GM12878 (cell line): ENCODE measurements around the gene DYSF. TPM values are rescaled to one million over a fixed set of nuclear protein-coding genes. Genes with fewer than 3 reads are reported as not detected.

Source experiments
- ATAC-seq: fragments of 200-7000 bp; cut with Tn5 transposase; 3 replicates; pipeline ENCODE4 v1.9.1; 2020; ENCODE audit warnings: mild to moderate bottlenecking, moderate library complexity
- BruUV-seq: library from RNA; stranded (reverse); fragments of 400-500 nt; replicated peaks from 2 replicates; lab custom pipeline; 2021; lab: Mats Ljungman, UMichigan
- CTCF ChIA-PET: fragments of 300-600 bp; sonication (Branson Sonifier 250); formaldehyde crosslinking; extraction: SDS; loops from one replicate; lab custom pipeline; 2021; ENCODE audit warnings: inconsistent platforms; lab: Yijun Ruan, JAX
- POLR2A ChIA-PET: fragments of 350-600 bp; formaldehyde crosslinking; extraction: SDS; loops from one replicate; lab custom pipeline; 2021; ENCODE audit warnings: inconsistent platforms; lab: Charles Lee
- RAD21 ChIA-PET: fragments of 300-600 bp; sonication (Branson Sonifier 250); formaldehyde crosslinking; loops from one replicate; lab custom pipeline; 2023; ENCODE audit warnings: antibody characterized with exemption; ENCODE audit not compliant: unreplicated experiment; lab: Charles Lee
- SMC1A ChIA-PET: fragments of 300-600 bp; sonication (Branson Sonifier 250); formaldehyde crosslinking; loops from one replicate; lab custom pipeline; 2023; ENCODE audit not compliant: unreplicated experiment, uncharacterized antibody; lab: Charles Lee
- DNase-seq: peaks from one replicate; pipeline ENCODE4 v3.0.0-alpha.2; 2011; ENCODE audit warnings: low read depth, low spot score
- FAIRE-seq: peaks from 3 replicates; lab custom pipeline; 2011; peaks lifted over from hg19 to GRCh38; lab: Jason Lieb, UNC
- H2AFZ ChIP-seq: 2 replicates; pipeline ENCODE4 v1.6.0; 2011; ENCODE audit warnings: low read depth, low read length, control low read depth; ENCODE audit not compliant: control insufficient read depth
- H3K27ac ChIP-seq: 2 replicates; pipeline ENCODE4 v1.5.1; 2011; ENCODE audit warnings: control low read depth; ENCODE audit not compliant: control insufficient read depth, insufficient read depth
- H3K27me3 ChIP-seq, 2 experiments: replicated peaks in 1 of 2; 2 replicates each; pipeline versions ENCODE4 v1.6.0 to v1.6.1; 2011; ENCODE audit warnings: low read length in 1 of 2; ENCODE audit not compliant: control insufficient read depth in 2 of 2, insufficient read depth in 2 of 2
- H3K36me3 ChIP-seq, 2 experiments: 2 replicates each; pipeline ENCODE4 v1.5.1; 2011; ENCODE audit warnings: low read length in 1 of 2; ENCODE audit not compliant: control insufficient read depth in 2 of 2, insufficient read depth in 2 of 2
- H3K4me1 ChIP-seq: 2 replicates; pipeline ENCODE4 v1.6.1; 2011; ENCODE audit warnings: mild to moderate bottlenecking, low read length, moderate library complexity, mixed read lengths; ENCODE audit not compliant: control insufficient read depth, insufficient read depth
- H3K4me2 ChIP-seq: 2 replicates; pipeline ENCODE4 v1.6.0; 2011; ENCODE audit warnings: control low read depth; ENCODE audit not compliant: control insufficient read depth, insufficient read depth
- H3K4me3 ChIP-seq: fragments of 200-600 bp; sonication (generic); 2 replicates; pipeline ENCODE4 v1.5.1; 2016
- H3K79me2 ChIP-seq: 2 replicates; pipeline ENCODE4 v1.6.0; 2011; ENCODE audit warnings: low read length; ENCODE audit not compliant: control insufficient read depth, insufficient read depth
- H3K9ac ChIP-seq: 2 replicates; pipeline ENCODE4 v1.8.0; 2011; ENCODE audit warnings: low read length, control low read depth, mixed read lengths; ENCODE audit not compliant: control insufficient read depth, insufficient read depth
- H3K9me3 ChIP-seq: replicated peaks from 3 replicates; pipeline ENCODE4 v1.5.1; 2011; ENCODE audit warnings: mild to moderate bottlenecking, low read length; ENCODE audit not compliant: control insufficient read depth, insufficient read depth
- H4K20me1 ChIP-seq: 2 replicates; pipeline ENCODE4 v1.6.0; 2011; ENCODE audit not compliant: control insufficient read depth, insufficient read depth
- JUND ChIP-seq: IDR thresholded peaks from 2 replicates; pipeline ENCODE4 v1.6.1; 2012; ENCODE audit warnings: low read depth, mild to moderate bottlenecking, low read length, improper control_type of control experiment, moderate library complexity
- KAT2A ChIP-seq: conservative IDR thresholded peaks from 2 replicates; pipeline ENCODE4 v1.6.1; 2011; ENCODE audit warnings: low read depth, low read length; ENCODE audit not compliant: control insufficient read depth
- MEF2B ChIP-seq: fragments of 450-650 bp; IDR thresholded peaks from 2 replicates; pipeline ENCODE4 v1.6.1; 2018; ENCODE audit warnings: mild to moderate bottlenecking, moderate library complexity; ENCODE audit not compliant: partially characterized antibody, poor library complexity, severe bottlenecking
- RAD51 ChIP-seq: fragments of 450-650 bp; IDR thresholded peaks from 2 replicates; pipeline ENCODE4 v1.6.1; 2016; ENCODE audit warnings: moderate library complexity, mild to moderate bottlenecking, inconsistent platforms
- SMAD5 ChIP-seq: IDR thresholded peaks from 2 replicates; pipeline ENCODE4 v1.6.1; 2016; ENCODE audit warnings: antibody characterized with exemption, low read depth
- TAF1 ChIP-seq: IDR thresholded peaks from 2 replicates; pipeline ENCODE4 v1.6.1; 2011; ENCODE audit warnings: mild to moderate bottlenecking, low read depth, low read length, borderline replicate concordance
- ZNF217 ChIP-seq: fragments of 450-650 bp; IDR thresholded peaks from 2 replicates; pipeline ENCODE4 v1.6.1; 2017; ENCODE audit warnings: antibody characterized with exemption, mild to moderate bottlenecking
- WGBS: methylation state at CpG from one replicate; pipeline ENCODE4 v1.1.6; 2016; ENCODE audit warnings: low lambda C conversion rate; ENCODE audit not compliant: insufficient replicate concordance, insufficient coverage; ENCODE audit errors: missing lambda C conversion rate; 5-methylcytosine and 5-hydroxymethylcytosine counted together
- in situ Hi-C: fragments of 300-500 bp; cut with MboI; formaldehyde crosslinking; loops from 9 replicates; pipeline ENCODE4 v1.14.3; 2018; ENCODE audit warnings: mixed read lengths
- intact Hi-C: fragments of 100-400 bp; cut with micrococcal nuclease; formaldehyde crosslinking; loops from one replicate; pipeline ENCODE4 v1.14.2; 2022; ENCODE audit not compliant: unreplicated experiment
- polyA plus RNA-seq, 11 experiments: library from polyadenylated mRNA; depleted of rRNA in 4 of 11; unstranded in 6 of 11; stranded (reverse) in 5 of 11; fragments of >200 nt; fragmentation: Nextera tagmentation in 4 of 11; fragmentation: Illumina TruSeq in 1 of 11; extraction: Ambion mirVana in 4 of 11; extraction: Trizol in 1 of 11; gene quantifications; 1 replicate in 1 of 11; 2 replicates in 10 of 11; pipeline versions ENCODE4 v1.2.1 to v1.2.3, GENCODE V29; 2011 to 2016; ENCODE audit warnings: inconsistent platforms in 2 of 11, missing spikeins in 2 of 11, low read depth in 1 of 11
- total RNA-seq, 4 experiments: library from RNA; depleted of rRNA in 3 of 4; stranded (reverse); fragments of >200 nt in 3 of 4; fragmentation: Illumina TruSeq in 1 of 4; extraction: Trizol in 1 of 4; gene quantifications; 2 replicates each; pipeline versions ENCODE4 v1.2.1 to v1.2.3, GENCODE V29; 2013 to 2021
- TF ChIP-seq, protein P1 (sequence below): IDR thresholded peaks from 2 replicates; pipeline ENCODE4 v1.6.1; 2012; ENCODE audit warnings: low read length, inconsistent platforms
- TF ChIP-seq, protein P2 (sequence below): fragments of 450-650 bp; IDR thresholded peaks from 2 replicates; pipeline ENCODE4 v1.6.1; 2017; ENCODE audit warnings: borderline replicate concordance
- TF ChIP-seq, protein P3 (sequence below): fragments of 450-650 bp; IDR thresholded peaks from 2 replicates; pipeline ENCODE4 v1.6.1; 2016; ENCODE audit warnings: mild to moderate bottlenecking
- TF ChIP-seq, protein P4 (sequence below): fragments of 150-350 bp; IDR thresholded peaks from 2 replicates; pipeline ENCODE4 v1.6.1; 2014; ENCODE audit warnings: mild to moderate bottlenecking, low read depth, low read length
- TF ChIP-seq, protein P5 (sequence below): IDR thresholded peaks from 2 replicates; pipeline ENCODE4 v1.6.1; 2011; ENCODE audit warnings: borderline replicate concordance, low read depth, mild to moderate bottlenecking, moderate library complexity, mixed read lengths, low read length; ENCODE audit not compliant: insufficient read depth; ENCODE audit errors: extremely low read length

Gene DYSF
- total and polyA plus RNA-seq, 10 of the 15 experiments (the other 5 are each of a cell fraction or from before 2014, with no cell fraction given), result under 0.01 to 0.15 (median 0.03) TPM; not detected in 7

DNA sequence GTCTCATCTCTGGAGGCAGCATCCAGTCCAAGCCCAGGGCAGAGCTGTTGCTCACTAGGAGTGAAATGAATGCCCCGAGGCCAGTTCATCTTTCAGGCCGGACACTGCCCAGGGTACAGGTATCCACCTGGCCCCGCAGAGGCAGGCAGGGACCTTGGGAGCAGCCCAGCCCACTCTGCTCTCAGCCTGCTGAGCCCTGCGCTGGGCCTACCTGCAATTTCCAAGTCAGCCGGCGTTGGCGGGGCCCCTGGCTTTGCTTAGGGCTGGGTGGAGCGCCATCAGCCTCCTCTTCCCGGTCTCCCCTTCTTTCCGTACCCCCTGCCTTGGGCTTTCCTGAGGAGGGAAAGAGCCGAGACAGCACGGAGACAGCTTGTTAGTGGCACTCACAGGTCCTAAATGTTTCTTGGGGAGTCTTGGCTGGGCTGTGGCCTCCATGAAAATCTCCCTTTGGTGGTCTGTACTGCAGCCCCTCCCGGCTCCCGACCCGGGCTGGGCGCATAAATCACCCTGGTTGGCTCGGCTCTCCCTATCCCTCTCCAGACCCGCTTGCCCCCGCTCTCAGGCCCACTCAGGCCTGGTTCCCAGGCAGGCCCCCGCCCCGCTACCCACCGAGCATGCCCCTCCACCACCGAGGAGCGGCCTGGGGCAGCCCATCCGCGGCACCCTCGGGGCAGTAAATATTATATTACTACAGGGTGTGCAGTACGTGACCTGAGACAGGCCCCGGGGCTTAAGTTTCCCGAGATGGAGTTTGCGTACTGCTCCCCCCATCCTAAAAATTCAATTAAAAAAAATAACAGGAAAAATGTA is 106.7 kb downstream of the DYSF start:
- H3K79me2 ChIP-seq, result no peaks in the 10 kb centered on the region
- H3K4me3 ChIP-seq, result no peak overlapping the region
- WGBS, result 29% methylated on average over 25 of the region's 31 CpGs
- SMC1A ChIA-PET, result no interaction called here
- H3K27me3 ChIP-seq, result no peaks in the 10 kb centered on the region; a peak in 1 of 4 replicates
- no peaks in the 10 kb centered on the region for H3K36me3 ChIP-seq
- intact Hi-C loops (no loop called here), in situ Hi-C loops (no loop called here)
- H2AFZ ChIP-seq, result no peak overlapping the region
- RAD21 ChIA-PET, result no interaction called here
- no peaks in the 10 kb centered on the region for H4K20me1 ChIP-seq
- no peak overlapping the region for H3K9ac ChIP-seq
- POLR2A ChIA-PET, result no interaction called here
- H3K27ac ChIP-seq, result no peak overlapping the region
- no peak overlapping the region for H3K4me2 ChIP-seq
- H3K9me3 ChIP-seq, result no peaks in the 10 kb centered on the region
- DNase-seq (no peak), FAIRE-seq (no peak), ATAC-seq (no peak)
- no peaks in the 10 kb centered on the region for H3K4me1 ChIP-seq
- BruUV-seq, result no TSS peak
- CTCF ChIA-PET, result interaction anchor here (0.7 kb wide), 2 partner anchors 592 to 1082 kb away, joined by 3 read pairs; no protein-coding TSS in a partner anchor
- TF ChIP-seq JUND (no peak), RAD51 (no peak), TAF1 (no peak), MEF2B (no peak), KAT2A (no peak), ZNF217 (no peak), SMAD5 (no peak)
- TF ChIP-seq, protein P1, sequence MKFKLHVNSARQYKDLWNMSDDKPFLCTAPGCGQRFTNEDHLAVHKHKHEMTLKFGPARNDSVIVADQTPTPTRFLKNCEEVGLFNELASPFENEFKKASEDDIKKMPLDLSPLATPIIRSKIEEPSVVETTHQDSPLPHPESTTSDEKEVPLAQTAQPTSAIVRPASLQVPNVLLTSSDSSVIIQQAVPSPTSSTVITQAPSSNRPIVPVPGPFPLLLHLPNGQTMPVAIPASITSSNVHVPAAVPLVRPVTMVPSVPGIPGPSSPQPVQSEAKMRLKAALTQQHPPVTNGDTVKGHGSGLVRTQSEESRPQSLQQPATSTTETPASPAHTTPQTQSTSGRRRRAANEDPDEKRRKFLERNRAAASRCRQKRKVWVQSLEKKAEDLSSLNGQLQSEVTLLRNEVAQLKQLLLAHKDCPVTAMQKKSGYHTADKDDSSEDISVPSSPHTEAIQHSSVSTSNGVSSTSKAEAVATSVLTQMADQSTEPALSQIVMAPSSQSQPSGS, result no peak
- TF ChIP-seq, protein P2, sequence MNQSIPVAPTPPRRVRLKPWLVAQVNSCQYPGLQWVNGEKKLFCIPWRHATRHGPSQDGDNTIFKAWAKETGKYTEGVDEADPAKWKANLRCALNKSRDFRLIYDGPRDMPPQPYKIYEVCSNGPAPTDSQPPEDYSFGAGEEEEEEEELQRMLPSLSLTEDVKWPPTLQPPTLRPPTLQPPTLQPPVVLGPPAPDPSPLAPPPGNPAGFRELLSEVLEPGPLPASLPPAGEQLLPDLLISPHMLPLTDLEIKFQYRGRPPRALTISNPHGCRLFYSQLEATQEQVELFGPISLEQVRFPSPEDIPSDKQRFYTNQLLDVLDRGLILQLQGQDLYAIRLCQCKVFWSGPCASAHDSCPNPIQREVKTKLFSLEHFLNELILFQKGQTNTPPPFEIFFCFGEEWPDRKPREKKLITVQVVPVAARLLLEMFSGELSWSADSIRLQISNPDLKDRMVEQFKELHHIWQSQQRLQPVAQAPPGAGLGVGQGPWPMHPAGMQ, result no peak
- TF ChIP-seq, protein P3, sequence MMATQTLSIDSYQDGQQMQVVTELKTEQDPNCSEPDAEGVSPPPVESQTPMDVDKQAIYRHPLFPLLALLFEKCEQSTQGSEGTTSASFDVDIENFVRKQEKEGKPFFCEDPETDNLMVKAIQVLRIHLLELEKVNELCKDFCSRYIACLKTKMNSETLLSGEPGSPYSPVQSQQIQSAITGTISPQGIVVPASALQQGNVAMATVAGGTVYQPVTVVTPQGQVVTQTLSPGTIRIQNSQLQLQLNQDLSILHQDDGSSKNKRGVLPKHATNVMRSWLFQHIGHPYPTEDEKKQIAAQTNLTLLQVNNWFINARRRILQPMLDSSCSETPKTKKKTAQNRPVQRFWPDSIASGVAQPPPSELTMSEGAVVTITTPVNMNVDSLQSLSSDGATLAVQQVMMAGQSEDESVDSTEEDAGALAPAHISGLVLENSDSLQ, result no peak
- TF ChIP-seq, protein P4, sequence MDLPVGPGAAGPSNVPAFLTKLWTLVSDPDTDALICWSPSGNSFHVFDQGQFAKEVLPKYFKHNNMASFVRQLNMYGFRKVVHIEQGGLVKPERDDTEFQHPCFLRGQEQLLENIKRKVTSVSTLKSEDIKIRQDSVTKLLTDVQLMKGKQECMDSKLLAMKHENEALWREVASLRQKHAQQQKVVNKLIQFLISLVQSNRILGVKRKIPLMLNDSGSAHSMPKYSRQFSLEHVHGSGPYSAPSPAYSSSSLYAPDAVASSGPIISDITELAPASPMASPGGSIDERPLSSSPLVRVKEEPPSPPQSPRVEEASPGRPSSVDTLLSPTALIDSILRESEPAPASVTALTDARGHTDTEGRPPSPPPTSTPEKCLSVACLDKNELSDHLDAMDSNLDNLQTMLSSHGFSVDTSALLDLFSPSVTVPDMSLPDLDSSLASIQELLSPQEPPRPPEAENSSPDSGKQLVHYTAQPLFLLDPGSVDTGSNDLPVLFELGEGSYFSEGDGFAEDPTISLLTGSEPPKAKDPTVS, result no peak
- TF ChIP-seq, protein P5, sequence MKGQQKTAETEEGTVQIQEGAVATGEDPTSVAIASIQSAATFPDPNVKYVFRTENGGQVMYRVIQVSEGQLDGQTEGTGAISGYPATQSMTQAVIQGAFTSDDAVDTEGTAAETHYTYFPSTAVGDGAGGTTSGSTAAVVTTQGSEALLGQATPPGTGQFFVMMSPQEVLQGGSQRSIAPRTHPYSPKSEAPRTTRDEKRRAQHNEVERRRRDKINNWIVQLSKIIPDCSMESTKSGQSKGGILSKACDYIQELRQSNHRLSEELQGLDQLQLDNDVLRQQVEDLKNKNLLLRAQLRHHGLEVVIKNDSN, result no peak
